C4-2B (cell line): ENCODE data around the gene ZNF222.

Source experiments
- H3K27ac ChIP-seq: fragments of 450-650 bp; 2 replicates; pipeline ENCODE4 v1.5.1; 2017
- ZFX ChIP-seq: fragments of 450-650 bp; IDR thresholded peaks from 2 replicates; pipeline ENCODE4 v1.6.1; 2017
- TF ChIP-seq, protein P1 (sequence below): fragments of 450-650 bp; conservative IDR thresholded peaks from 2 replicates; pipeline ENCODE4 v1.5.1; 2017; ENCODE audit warnings: mild to moderate bottlenecking

ZNF222 gene

DNA sequence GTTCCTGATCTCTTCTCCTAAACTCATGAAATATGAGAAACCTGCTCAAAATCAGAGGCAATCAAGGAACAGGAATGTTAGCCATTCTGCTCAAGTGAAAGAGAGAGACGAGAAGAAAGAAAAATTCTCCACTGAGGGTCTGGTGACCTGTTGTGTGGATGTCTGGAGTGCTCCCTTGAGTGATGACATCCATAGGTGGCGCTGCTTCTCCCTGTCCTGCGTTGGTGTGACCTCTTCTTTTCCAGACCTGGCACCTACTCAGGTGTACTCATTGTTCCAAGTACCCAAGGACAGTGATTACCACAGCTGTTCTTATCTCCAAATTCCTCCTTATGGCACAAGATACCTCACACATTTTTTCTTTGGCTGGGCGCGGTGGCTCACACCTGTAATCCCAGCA lies 30.7 kb downstream of the ZNF222 start:
- TF ChIP-seq, protein P1, sequence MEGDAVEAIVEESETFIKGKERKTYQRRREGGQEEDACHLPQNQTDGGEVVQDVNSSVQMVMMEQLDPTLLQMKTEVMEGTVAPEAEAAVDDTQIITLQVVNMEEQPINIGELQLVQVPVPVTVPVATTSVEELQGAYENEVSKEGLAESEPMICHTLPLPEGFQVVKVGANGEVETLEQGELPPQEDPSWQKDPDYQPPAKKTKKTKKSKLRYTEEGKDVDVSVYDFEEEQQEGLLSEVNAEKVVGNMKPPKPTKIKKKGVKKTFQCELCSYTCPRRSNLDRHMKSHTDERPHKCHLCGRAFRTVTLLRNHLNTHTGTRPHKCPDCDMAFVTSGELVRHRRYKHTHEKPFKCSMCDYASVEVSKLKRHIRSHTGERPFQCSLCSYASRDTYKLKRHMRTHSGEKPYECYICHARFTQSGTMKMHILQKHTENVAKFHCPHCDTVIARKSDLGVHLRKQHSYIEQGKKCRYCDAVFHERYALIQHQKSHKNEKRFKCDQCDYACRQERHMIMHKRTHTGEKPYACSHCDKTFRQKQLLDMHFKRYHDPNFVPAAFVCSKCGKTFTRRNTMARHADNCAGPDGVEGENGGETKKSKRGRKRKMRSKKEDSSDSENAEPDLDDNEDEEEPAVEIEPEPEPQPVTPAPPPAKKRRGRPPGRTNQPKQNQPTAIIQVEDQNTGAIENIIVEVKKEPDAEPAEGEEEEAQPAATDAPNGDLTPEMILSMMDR: no peak
- TF ChIP-seq ZFX: no peak
- no peak overlapping the region for H3K27ac ChIP-seq

DNA sequence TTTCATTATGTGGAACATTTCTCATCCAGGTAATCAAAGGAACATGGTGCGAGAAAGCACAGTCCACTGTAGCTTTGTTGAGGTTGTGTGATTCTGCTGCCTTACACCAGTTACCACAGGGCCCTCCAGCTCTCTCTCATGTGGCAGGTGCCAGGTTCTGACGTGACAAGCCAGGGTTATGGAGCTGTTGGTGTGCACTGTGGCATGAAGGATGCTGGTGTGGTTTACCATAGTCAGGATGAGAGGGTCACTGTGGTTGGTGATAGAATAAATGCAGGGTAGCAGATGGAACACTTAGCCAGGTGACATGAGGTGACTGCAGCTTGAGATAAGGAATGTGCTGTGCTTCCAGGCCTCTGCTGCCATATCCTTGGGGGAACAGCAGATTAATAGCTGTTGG lies 34.0 kb downstream of the ZNF222 start:
- H3K27ac ChIP-seq: no peak overlapping the region
- TF ChIP-seq, protein P1: no peak
- TF ChIP-seq ZFX: no peak

- no peak overlapping the region for H3K27ac ChIP-seq
- no peak for TF ChIP-seq ZFX
- TF ChIP-seq, protein P1: no peak
Measured at GRCh38 chr19:44061038-44061437, 35.9 kb downstream of the ZNF222 start.

DNA sequence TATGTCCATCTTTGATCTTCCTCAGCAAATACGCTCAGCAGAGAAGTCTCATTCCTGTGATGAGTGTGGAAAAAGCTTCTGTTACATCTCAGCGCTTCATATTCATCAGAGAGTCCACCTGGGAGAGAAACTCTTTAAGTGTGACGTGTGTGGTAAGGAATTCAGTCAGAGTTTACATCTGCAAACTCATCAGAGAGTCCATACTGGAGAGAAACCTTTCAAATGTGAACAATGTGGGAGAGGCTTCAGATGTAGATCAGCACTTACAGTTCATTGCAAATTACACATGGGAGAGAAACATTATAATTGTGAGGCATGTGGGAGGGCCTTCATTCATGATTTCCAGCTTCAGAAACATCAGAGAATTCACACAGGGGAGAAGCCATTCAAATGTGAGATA lies 41.1 kb downstream of the ZNF222 start:
- no peak overlapping the region for H3K27ac ChIP-seq
- TF ChIP-seq ZFX: no peak
- TF ChIP-seq, protein P1: no peak

- no peak overlapping the region for H3K27ac ChIP-seq
- TF ChIP-seq ZFX: no peak
- TF ChIP-seq, protein P1: no peak
Measured at GRCh38 chr19:44069415-44069814, 44.2 kb downstream of the ZNF222 start.

DNA sequence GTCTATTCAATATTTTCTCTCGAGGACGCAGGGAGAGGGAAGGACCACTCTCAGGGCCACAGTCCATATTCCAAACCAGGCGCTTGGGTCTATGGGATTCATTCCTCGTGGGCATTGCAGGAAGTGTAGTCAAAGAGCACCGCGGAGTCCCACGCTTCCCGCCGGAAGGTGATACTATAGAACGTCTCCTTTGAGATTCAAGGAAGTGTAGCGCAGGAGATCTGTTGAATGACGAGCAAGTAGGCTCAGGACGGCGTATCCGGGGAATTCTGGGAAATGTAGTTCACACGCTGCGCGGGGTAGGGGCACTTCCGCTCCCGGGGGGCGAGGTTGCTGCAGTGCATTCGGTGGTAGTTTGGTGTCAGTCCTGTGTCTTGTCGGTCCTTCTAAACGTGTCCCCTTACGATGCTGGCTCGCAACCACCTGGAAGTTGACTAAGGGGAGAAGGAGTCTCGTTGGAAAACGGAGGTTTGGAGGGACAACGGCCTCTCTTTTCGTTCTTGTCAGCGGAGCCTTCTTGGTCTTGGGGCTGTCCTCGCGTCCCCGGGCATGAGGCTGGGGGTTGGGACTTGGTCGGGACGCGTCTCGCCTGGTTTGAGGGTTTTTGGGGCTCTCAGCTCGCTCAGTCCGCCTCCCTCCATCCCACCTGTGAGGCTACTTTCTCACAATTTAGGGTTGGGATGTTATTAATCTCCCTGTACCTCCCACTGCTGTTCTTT lies 46.8 kb downstream of the ZNF222 start, which contains the start of gene ZNF284:
Gene ZNF284 (plus strand): TSS at position 336 of the 719 bp plus-strand sequence. CDS start 4,231 bp downstream, outside the sequence.
- no peak for TF ChIP-seq ZFX
- TF ChIP-seq, protein P1: no peak
- peak within 1 kb of the TSS; percentile 47 for H3K27ac ChIP-seq

- H3K27ac ChIP-seq: peak overlapping the region; percentile 47
- TF ChIP-seq ZFX: no peak
- TF ChIP-seq, protein P1: peak; percentile 15; the same call in 1 of the 2 replicates
Measured at GRCh38 chr19:44072543-44073401, 47.6 kb downstream of the ZNF222 start.
